ENCODE results near the gene MVD.

The MVD gene

DNA sequence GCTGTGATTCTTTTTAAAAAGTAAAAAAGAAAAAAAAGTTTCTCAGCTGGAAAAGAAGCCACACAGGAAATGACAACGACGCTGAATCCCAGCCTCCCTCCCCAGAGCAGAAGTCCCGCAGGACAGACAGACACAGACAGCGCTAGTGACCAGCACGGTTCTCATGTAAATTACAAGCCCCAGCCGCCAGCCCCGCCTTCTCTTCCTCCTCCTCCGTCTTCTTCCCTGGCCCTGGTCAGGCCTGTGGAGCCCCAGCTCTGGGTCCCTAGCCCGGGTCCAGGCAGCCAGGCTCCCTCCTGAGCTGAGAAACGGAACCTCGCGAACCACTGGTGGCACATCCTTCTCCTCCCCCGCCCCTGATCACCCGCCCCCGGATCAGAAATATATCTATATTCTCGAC, 31.5 kb downstream of the MVD start:
- no peak for DNase-seq (ENCODE audit: insufficient read length, low spot score)
- FAIRE-seq, result no peak

DNA sequence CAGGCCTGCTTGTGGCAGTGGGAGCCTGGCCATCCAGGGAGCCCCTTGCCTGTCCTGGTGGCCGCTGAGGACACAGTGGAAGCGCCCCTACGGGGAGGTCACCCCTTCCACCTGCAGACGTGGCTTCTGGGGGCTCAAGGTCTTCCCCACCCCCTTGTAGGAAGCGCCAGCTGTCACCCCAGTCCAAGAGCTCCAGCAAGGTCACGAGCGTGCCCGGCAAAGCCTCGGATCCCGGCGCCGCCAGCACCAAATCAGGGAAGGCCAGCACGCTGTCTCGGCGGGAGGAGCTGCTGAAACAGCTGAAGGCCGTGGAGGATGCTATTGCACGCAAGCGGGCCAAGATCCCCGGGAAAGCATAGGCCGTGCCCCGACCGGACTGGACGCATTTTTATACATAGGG, 31.9 kb downstream of the MVD start:
- FAIRE-seq, result no peak
- no peak for DNase-seq (ENCODE audit: insufficient read length, low spot score)

GRCh38 chr16:88630433-88630832, 32.5 kb downstream of the MVD start:
- no peak for FAIRE-seq
- no peak for DNase-seq (ENCODE audit: insufficient read length, low spot score)

- DNase-seq (ENCODE audit: insufficient read length, low spot score) (no peak), FAIRE-seq (no peak)
These were observed 33.1 kb downstream of the MVD start for GRCh38 chr16:88629835-88630234.

GRCh38 chr16:88628512-88628974, 34.3 kb downstream of the MVD start:
- no peak for FAIRE-seq
- no peak for DNase-seq (ENCODE audit: insufficient read length, low spot score)

DNA sequence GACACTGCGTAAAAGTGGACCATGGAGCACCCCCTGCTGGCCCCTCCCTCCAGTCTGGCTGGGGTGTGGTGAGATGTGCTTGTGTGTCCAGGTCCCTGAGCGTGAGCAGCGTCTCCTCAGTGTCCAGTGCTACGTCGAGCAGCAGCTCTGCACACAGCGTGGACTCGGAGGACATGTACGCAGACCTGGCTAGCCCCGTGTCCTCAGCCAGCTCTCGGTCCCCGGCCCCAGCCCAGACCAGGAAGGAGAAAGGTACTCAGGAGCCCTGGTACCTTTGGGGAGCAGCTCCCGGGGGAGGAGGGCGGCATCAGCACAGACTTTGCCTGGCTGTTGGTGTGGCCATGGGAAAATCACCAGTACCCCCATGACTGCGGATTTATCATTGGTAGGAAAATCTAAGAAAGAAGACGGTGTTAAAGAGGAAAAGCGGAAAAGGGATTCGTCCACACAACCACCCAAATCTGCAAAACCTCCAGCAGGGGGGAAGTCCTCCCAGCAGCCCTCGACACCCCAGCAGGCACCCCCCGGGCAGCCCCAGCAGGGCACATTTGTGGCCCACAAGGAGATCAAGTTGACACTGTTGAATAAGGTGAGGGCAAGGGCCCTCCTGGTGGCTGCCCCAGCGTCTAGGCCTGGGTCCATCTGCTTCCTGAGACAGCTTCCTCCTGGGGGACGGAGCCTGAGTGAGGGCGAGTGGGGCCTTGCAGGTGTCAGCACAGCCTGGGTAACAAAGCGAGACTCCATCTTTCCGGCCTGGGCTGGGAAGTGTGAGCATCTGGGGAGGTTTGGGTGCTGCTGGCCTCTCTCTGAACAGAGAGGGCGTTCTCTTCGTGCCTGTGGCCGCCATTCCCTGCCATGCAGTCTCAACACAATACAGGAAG, 35.1 kb downstream of the MVD start:
- DNase-seq (ENCODE audit: insufficient read length, low spot score), result no peak
- FAIRE-seq, result no peak

GRCh38 chr16:88626646-88627045, 36.2 kb downstream of the MVD start:
- no peak for FAIRE-seq

GRCh38 chr16:88624977-88625576, 37.8 kb downstream of the MVD start:
- FAIRE-seq (no peak), DNase-seq (ENCODE audit: insufficient read length, low spot score) (no peak)

More at GRCh38 chr16:88626646-88627045, 36.2 kb downstream of the MVD start:
- DNase-seq (ENCODE audit: insufficient read length, low spot score), result no peak

DNA sequence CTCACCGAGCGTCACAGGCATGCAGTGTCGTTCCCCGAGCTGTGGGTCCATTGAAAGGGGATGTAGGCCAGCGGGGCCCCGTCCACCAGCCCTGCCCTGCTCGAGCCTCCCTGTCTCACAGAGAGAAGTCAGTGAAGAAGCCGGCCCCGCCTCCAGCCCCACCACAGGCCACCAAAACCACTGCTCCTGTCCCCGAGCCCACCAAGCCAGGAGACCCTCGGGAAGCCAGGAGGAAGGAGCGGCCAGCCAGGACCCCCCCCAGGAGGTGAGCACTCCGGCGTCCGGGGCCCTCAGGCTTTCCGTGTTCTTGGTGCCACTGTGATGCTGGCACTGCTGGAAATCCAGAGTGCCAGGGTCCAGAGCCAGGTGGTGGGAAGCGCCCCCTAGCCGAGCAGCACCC, 38.4 kb downstream of the MVD start:
- DNase-seq (ENCODE audit: insufficient read length, low spot score) (no peak), FAIRE-seq (no peak)

DNA sequence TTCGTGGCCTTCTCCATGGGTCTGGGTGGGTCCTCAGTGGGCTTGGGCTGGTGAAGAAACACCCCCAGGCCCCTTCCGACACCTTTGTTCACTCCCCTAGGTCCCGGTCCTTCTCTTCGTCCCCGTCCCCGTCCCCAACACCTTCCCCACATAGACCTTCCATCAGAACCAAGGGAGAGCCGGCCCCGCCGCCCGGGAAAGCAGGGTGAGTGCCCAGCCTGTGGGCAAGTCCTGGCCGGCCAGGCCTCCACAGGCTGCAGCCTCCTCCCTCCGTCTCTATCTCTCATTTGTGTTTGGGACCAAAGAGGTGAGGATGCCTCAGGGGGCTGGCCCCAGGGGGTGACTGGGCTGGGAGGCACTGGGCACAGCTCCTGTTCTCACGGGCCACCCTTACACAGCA, 39.0 kb downstream of the MVD start:
- FAIRE-seq (no peak), DNase-seq (ENCODE audit: insufficient read length, low spot score) (no peak)

GRCh38 chr16:88622866-88623265, 40.0 kb downstream of the MVD start:
- no peak for FAIRE-seq

GRCh38 chr16:88622125-88622524, 40.8 kb downstream of the MVD start:
- no peak for DNase-seq (ENCODE audit: insufficient read length, low spot score)
- no peak for FAIRE-seq

More at GRCh38 chr16:88622866-88623265, 40.0 kb downstream of the MVD start:
- DNase-seq (ENCODE audit: insufficient read length, low spot score), result no peak

GRCh38 chr16:88619859-88620815, 42.8 kb downstream of the MVD start:
- FAIRE-seq, result no peak

GRCh38 chr16:88618956-88619667, 43.8 kb downstream of the MVD start:
- FAIRE-seq, result no peak
- no peak for DNase-seq (ENCODE audit: insufficient read length, low spot score)

More at GRCh38 chr16:88619859-88620815, 42.8 kb downstream of the MVD start:
- DNase-seq (ENCODE audit: insufficient read length, low spot score), result no peak

- no peak for FAIRE-seq
- no peak for DNase-seq (ENCODE audit: insufficient read length, low spot score)
These were observed 44.5 kb downstream of the MVD start for GRCh38 chr16:88618182-88618955.

GRCh38 chr16:88617268-88618031, 45.4 kb downstream of the MVD start:
- no peak for FAIRE-seq
- DNase-seq (ENCODE audit: insufficient read length, low spot score), result no peak

DNA sequence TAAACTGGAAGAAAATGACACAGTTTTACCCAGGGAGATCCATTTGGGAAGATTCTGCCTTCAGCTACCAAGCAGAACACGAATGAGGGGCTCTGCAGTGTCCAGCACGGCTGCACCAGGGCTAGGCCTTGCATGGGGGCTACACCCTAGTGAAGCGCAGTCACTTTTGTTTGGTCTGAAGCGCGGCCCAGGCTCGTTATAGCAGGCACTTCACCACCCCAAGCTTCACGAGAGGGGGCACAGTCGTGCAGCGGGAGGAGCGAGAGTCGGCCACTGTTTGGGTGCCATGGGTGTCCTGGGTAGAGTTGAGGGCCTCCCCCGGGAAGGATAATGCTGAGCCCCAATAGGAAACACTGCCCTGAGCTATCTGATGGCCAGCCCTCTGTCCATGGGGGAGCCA, 46.2 kb downstream of the MVD start:
- FAIRE-seq (no peak), DNase-seq (ENCODE audit: insufficient read length, low spot score) (no peak)

- no peak for FAIRE-seq
- DNase-seq (ENCODE audit: insufficient read length, low spot score), result no peak
These were observed 46.6 kb downstream of the MVD start for GRCh38 chr16:88616320-88616719.

All from GM19239 (cell line).